Stimulated activated CD8-positive, alpha-beta memory T cell treated with anti-CD3 and anti-CD28 coated beads, Interleukin-15, amount 100 ng/mL, for 48 hours (primary cell): ENCODE results near the gene CBFA2T3.
A peak's percentile ranks its signal among the peaks of the same experiment; 100 is the strongest.

ENCODE experiments used
- DNase-seq, 2 donors: peaks; one replicate each; pipeline ENCODE4 v3.0.0-alpha.2; 2020; ENCODE audit warnings: low read depth in 2 of 2

Gene CBFA2T3

GRCh38 chr16:88859381-88860091 is 117.5 kb downstream of the CBFA2T3 start:
- DNase-seq = no peak

- DNase-seq = peak; percentile 55 to 65
Observed at GRCh38 chr16:88857728-88858339, 119.2 kb downstream of the CBFA2T3 start.

- peak; percentile 96 to 99 for DNase-seq
Observed at GRCh38 chr16:88856828-88857727, 119.9 kb downstream of the CBFA2T3 start, which contains the start of the genes GALNS and TRAPPC2L. Gene GALNS (minus strand): TSS chr16:88856947. CDS start chr16:88856877, 70 bp downstream. Gene TRAPPC2L (plus strand): TSS chr16:88857127. CDS start chr16:88857151, 24 bp downstream.

- no peak for DNase-seq
Observed at GRCh38 chr16:88856122-88856827, 120.7 kb downstream of the CBFA2T3 start.

GRCh38 chr16:88855736-88856121 is 121.3 kb downstream of the CBFA2T3 start:
- no peak for DNase-seq

GRCh38 chr16:88855176-88855575 is 121.8 kb downstream of the CBFA2T3 start:
- no peak for DNase-seq

GRCh38 chr16:88854306-88855111 is 122.5 kb downstream of the CBFA2T3 start:
- peak; percentile 16 to 17 for DNase-seq

GRCh38 chr16:88853325-88853941 is 123.6 kb downstream of the CBFA2T3 start:
- no peak for DNase-seq

GRCh38 chr16:88851616-88852015 is 125.4 kb downstream of the CBFA2T3 start:
- no peak for DNase-seq

GRCh38 chr16:88850531-88851199 is 126.3 kb downstream of the CBFA2T3 start:
- no peak for DNase-seq

GRCh38 chr16:88848557-88848956 is 128.4 kb downstream of the CBFA2T3 start:
- no peak for DNase-seq

GRCh38 chr16:88847654-88848053 is 129.4 kb downstream of the CBFA2T3 start:
- DNase-seq = no peak

GRCh38 chr16:88846088-88846487 is 130.9 kb downstream of the CBFA2T3 start:
- no peak for DNase-seq

- no peak for DNase-seq
Observed at GRCh38 chr16:88844419-88845036, 132.5 kb downstream of the CBFA2T3 start.

GRCh38 chr16:88843256-88843655 is 133.8 kb downstream of the CBFA2T3 start:
- DNase-seq = no peak

GRCh38 chr16:88842806-88843205 is 134.2 kb downstream of the CBFA2T3 start:
- DNase-seq = no peak

GRCh38 chr16:88842308-88842756 is 134.7 kb downstream of the CBFA2T3 start:
- DNase-seq = no peak

GRCh38 chr16:88841521-88842307 is 135.3 kb downstream of the CBFA2T3 start:
- DNase-seq = no peak
